HG03378 (cell line): ENCODE measurements around the gene LMX1B.

Experiments used
- ATAC-seq: cut with Tn5 transposase; IDR thresholded peaks from one replicate; pipeline ENCODE4 v1.9.1; 2021; ENCODE audit warnings: mild to moderate bottlenecking, moderate library complexity; ENCODE audit not compliant: unreplicated experiment

The LMX1B gene

GRCh38 chr9:126734877-126735276 is 121.1 kb downstream of the LMX1B start:
- no peak for ATAC-seq

- no peak for ATAC-seq
Measured at GRCh38 chr9:126735482-126735881, 121.8 kb downstream of the LMX1B start.

GRCh38 chr9:126738553-126738952 is 124.8 kb downstream of the LMX1B start:
- ATAC-seq: no peak

- no peak for ATAC-seq
Measured at GRCh38 chr9:126743041-126743440, 129.3 kb downstream of the LMX1B start.

GRCh38 chr9:126745574-126746411 is 132.1 kb downstream of the LMX1B start:
- no peak for ATAC-seq
